Neural crest cell (in vitro differentiated cells): ENCODE measurements around the gene QSER1. TPM values are rescaled to one million over a fixed set of nuclear protein-coding genes. Genes with fewer than 3 reads are reported as not detected.

ENCODE experiments used
- DNase-seq: peaks from one replicate; pipeline ENCODE4 v3.0.0; 2021; ENCODE audit warnings: low read depth, mixed read lengths, low spot score
- H3K27ac Mint-ChIP-seq: one replicate; pipeline ENCODE4 v1.8.0; 2021; ENCODE audit warnings: mild to moderate bottlenecking, mixed read lengths; ENCODE audit not compliant: unreplicated experiment
- H3K27me3 Mint-ChIP-seq: 2 replicates; pipeline ENCODE4 v1.8.0; 2021; ENCODE audit warnings: low read depth, mild to moderate bottlenecking, mixed read lengths
- H3K36me3 Mint-ChIP-seq: 2 replicates; pipeline ENCODE4 v1.8.0; 2021; ENCODE audit warnings: low read depth, mild to moderate bottlenecking, mixed read lengths
- H3K4me1 Mint-ChIP-seq: 2 replicates; pipeline ENCODE4 v1.8.0; 2021; ENCODE audit warnings: mixed read lengths
- H3K4me3 Mint-ChIP-seq: one replicate; pipeline ENCODE4 v1.8.0; 2021; ENCODE audit warnings: mild to moderate bottlenecking, mixed read lengths
- H3K9me3 Mint-ChIP-seq: 2 replicates; pipeline ENCODE4 v1.8.0; 2021; ENCODE audit warnings: mixed read lengths
- total RNA-seq: library from RNA; stranded (reverse); gene quantifications from 2 replicates; pipeline ENCODE4 v1.2.1, GENCODE V29; 2021
- TF ChIP-seq, protein P1 (sequence below): fragments of 200-600 bp; sonication (generic); conservative IDR thresholded peaks from 2 replicates; pipeline ENCODE4 v1.5.0; 2021; ENCODE audit warnings: antibody characterized with exemption, mild to moderate bottlenecking

Gene QSER1
- total RNA-seq, 1 donor from 2014 or later, result 59.4 TPM

DNA sequence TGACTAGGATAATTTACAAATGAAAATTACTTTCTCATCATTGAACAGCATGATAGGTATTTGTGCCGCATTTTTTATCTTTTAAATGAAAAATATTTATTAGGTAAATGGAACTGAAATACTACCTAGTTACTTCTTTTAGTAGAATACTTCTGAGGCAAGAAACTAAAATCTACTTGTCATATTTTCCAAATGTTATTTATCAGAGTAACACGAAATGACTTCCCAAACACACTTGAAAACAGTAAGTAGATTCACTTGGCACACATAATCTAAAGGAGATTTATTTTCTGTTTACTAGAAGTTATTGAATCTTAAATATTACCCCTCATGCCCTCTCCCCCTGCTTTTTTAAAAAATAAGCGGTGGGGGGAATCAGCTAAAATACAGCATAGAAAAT is 2.3 kb downstream of the QSER1 start:
- TF ChIP-seq, protein P1, sequence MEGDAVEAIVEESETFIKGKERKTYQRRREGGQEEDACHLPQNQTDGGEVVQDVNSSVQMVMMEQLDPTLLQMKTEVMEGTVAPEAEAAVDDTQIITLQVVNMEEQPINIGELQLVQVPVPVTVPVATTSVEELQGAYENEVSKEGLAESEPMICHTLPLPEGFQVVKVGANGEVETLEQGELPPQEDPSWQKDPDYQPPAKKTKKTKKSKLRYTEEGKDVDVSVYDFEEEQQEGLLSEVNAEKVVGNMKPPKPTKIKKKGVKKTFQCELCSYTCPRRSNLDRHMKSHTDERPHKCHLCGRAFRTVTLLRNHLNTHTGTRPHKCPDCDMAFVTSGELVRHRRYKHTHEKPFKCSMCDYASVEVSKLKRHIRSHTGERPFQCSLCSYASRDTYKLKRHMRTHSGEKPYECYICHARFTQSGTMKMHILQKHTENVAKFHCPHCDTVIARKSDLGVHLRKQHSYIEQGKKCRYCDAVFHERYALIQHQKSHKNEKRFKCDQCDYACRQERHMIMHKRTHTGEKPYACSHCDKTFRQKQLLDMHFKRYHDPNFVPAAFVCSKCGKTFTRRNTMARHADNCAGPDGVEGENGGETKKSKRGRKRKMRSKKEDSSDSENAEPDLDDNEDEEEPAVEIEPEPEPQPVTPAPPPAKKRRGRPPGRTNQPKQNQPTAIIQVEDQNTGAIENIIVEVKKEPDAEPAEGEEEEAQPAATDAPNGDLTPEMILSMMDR, result no peak
- no peaks in the 10 kb centered on the region for H3K9me3 Mint-ChIP-seq
- no peaks in the 10 kb centered on the region for H3K27me3 Mint-ChIP-seq
- H3K27ac Mint-ChIP-seq, result peak overlapping the region; percentile 27
- H3K4me1 Mint-ChIP-seq, result peaks cover 47% of the 10 kb centered on the region
- no peak for DNase-seq
- H3K4me3 Mint-ChIP-seq, result peak overlapping the region; percentile 96
- H3K36me3 Mint-ChIP-seq, result peaks cover 8% of the 10 kb centered on the region

- Mint-ChIP-seq H3K4me3 (peak overlapping the region; percentile 96), H3K4me1 (peaks cover 49% of the 10 kb centered on the region), H3K27me3 (no peaks in the 10 kb centered on the region), H3K27ac (no peak overlapping the region), H3K36me3 (peaks cover 8% of the 10 kb centered on the region), H3K9me3 (no peaks in the 10 kb centered on the region)
- TF ChIP-seq, protein P1, result no peak
- DNase-seq, result no peak
These were observed 2.9 kb downstream of the QSER1 start for GRCh38 chr11:32895471-32895870.

DNA sequence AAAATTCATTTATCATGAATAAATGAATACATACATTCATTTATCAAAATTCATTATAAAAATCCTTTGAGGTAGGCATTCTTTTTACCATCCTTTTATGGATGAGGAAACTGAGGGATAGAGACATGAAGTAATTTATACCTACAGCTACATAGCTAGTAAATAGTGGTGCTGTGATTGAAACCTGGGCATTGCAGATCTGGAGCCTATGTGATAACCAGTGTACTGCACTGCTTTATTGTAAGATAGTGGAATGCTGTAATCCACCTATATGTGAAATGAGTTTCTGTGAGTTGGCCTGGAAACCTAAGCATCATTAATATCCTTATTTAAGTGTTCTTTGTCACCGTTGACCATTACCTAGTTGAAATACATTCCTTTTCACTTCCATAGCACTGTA is 4.5 kb downstream of the QSER1 start:
- no peak for DNase-seq
- peaks cover 39% of the 10 kb centered on the region for H3K4me1 Mint-ChIP-seq

GRCh38 chr11:32899438-32899837 is 6.8 kb downstream of the QSER1 start:
- H3K36me3 Mint-ChIP-seq, result peaks cover 4% of the 10 kb centered on the region

More for the DNA sequence above, 4.5 kb downstream of the QSER1 start:
- peaks cover 8% of the 10 kb centered on the region for H3K36me3 Mint-ChIP-seq
- no peaks in the 10 kb centered on the region for H3K9me3 Mint-ChIP-seq
- H3K27me3 Mint-ChIP-seq, result no peaks in the 10 kb centered on the region
- peak overlapping the region; percentile 56 for H3K4me3 Mint-ChIP-seq
- TF ChIP-seq, protein P1, result no peak
- no peak overlapping the region for H3K27ac Mint-ChIP-seq

GRCh38 chr11:32902089-32902665 is 9.6 kb downstream of the QSER1 start:
- H3K9me3 Mint-ChIP-seq, result no peaks in the 10 kb centered on the region
- no peak overlapping the region for H3K27ac Mint-ChIP-seq
- peaks cover 18% of the 10 kb centered on the region for H3K4me1 Mint-ChIP-seq
- H3K36me3 Mint-ChIP-seq, result peaks cover 4% of the 10 kb centered on the region
- H3K4me3 Mint-ChIP-seq, result no peak overlapping the region
- DNase-seq, result no peak
- TF ChIP-seq, protein P1, result no peak
- H3K27me3 Mint-ChIP-seq, result no peaks in the 10 kb centered on the region

More at GRCh38 chr11:32899438-32899837, 6.8 kb downstream of the QSER1 start:
- no peaks in the 10 kb centered on the region for H3K9me3 Mint-ChIP-seq
- no peak overlapping the region for H3K27ac Mint-ChIP-seq
- H3K4me1 Mint-ChIP-seq, result peaks cover 32% of the 10 kb centered on the region
- no peak overlapping the region for H3K4me3 Mint-ChIP-seq
- TF ChIP-seq, protein P1, result no peak
- no peak for DNase-seq
- H3K27me3 Mint-ChIP-seq, result no peaks in the 10 kb centered on the region
